IMR-90 (cell line): Measurements from ENCODE around the gene SIKE1. TPM values are rescaled to one million over a fixed set of nuclear protein-coding genes. Genes with fewer than 3 reads are reported as not detected.

Experiments
- ATAC-seq: fragments of 200-7000 bp; cut with Tn5 transposase; 2 replicates; pipeline ENCODE4 v1.9.1; 2020; ENCODE audit warnings: low read depth, mild to moderate bottlenecking, moderate library complexity
- BruUV-seq: library from RNA; stranded (reverse); fragments of 400-500 nt; replicated peaks from 2 replicates; lab custom pipeline; 2021; lab: Mats Ljungman, UMichigan
- CTCF ChIA-PET: fragments of 300-600 bp; formaldehyde crosslinking; extraction: SDS; loops from one replicate; lab custom pipeline; 2021; ENCODE audit warnings: antibody characterized with exemption; lab: Yijun Ruan, JAX
- POLR2A ChIA-PET: fragments of 300-600 bp; sonication (Branson Sonifier 250); formaldehyde crosslinking; loops from one replicate; lab custom pipeline; 2022; ENCODE audit warnings: antibody characterized with exemption; ENCODE audit not compliant: unreplicated experiment; lab: Charles Lee
- DNase-seq: peaks from one replicate; pipeline ENCODE4 v3.0.0; 2013
- H2AFZ ChIP-seq: replicated peaks from 2 replicates; pipeline ENCODE3; 2013; ENCODE audit warnings: low read length, mild to moderate bottlenecking; ENCODE audit not compliant: poor library complexity
- H2AK5ac ChIP-seq: 2 replicates; pipeline ENCODE4 v1.6.1; 2013; ENCODE audit warnings: low read depth, low read length, inconsistent platforms
- H2AK9ac ChIP-seq: replicated peaks from 2 replicates; pipeline ENCODE3; 2013; ENCODE audit warnings: mild to moderate bottlenecking, low read depth, low read length, moderate library complexity; ENCODE audit not compliant: poor library complexity
- H2BK120ac ChIP-seq: 2 replicates; pipeline ENCODE4 v1.6.1; 2013; ENCODE audit warnings: low read depth, low read length, inconsistent platforms
- H2BK15ac ChIP-seq: 3 replicates; pipeline ENCODE4 v1.6.1; 2013; ENCODE audit warnings: low read depth, low read length, inconsistent platforms
- H2BK20ac ChIP-seq: 2 replicates; pipeline ENCODE4 v1.6.1; 2013; ENCODE audit warnings: low read depth, mild to moderate bottlenecking, inconsistent platforms, low read length, moderate library complexity
- H2BK5ac ChIP-seq: 2 replicates; pipeline ENCODE4 v1.6.1; 2013; ENCODE audit warnings: mild to moderate bottlenecking, low read depth, low read length, inconsistent platforms; ENCODE audit not compliant: poor library complexity, severe bottlenecking
- H3K14ac ChIP-seq: replicated peaks from 2 replicates; pipeline ENCODE4 v1.6.1; 2013; ENCODE audit warnings: low read depth, low read length, inconsistent platforms
- H3K18ac ChIP-seq: 2 replicates; pipeline ENCODE4 v1.6.1; 2013; ENCODE audit warnings: low read depth, low read length, control low read depth
- H3K23ac ChIP-seq: 2 replicates; pipeline ENCODE4 v1.6.1; 2013; ENCODE audit warnings: low read depth, low read length, inconsistent platforms
- H3K27ac ChIP-seq: 2 replicates; pipeline ENCODE4 v1.5.1; 2013; ENCODE audit warnings: mild to moderate bottlenecking, control low read depth, low read length; ENCODE audit not compliant: insufficient read depth
- H3K27me3 ChIP-seq: 2 replicates; pipeline ENCODE4 v1.6.1; 2013; ENCODE audit warnings: low read length; ENCODE audit not compliant: control insufficient read depth, insufficient read depth
- H3K36me3 ChIP-seq: 2 replicates; pipeline ENCODE4 v1.6.1; 2013; ENCODE audit warnings: low read length, mixed read lengths; ENCODE audit not compliant: control insufficient read depth, insufficient read depth
- H3K4ac ChIP-seq: 2 replicates; pipeline ENCODE4 v1.6.1; 2013; ENCODE audit warnings: low read depth, low read length, inconsistent platforms
- H3K4me1 ChIP-seq: 2 replicates; pipeline ENCODE4 v1.6.1; 2013; ENCODE audit warnings: low read length, mixed read lengths; ENCODE audit not compliant: control insufficient read depth, insufficient read depth
- H3K4me2 ChIP-seq: 2 replicates; pipeline ENCODE4 v1.6.1; 2013; ENCODE audit warnings: low read depth, mild to moderate bottlenecking, control low read depth, low read length, moderate library complexity
- H3K4me3 ChIP-seq: 2 replicates; pipeline ENCODE4 v1.5.1; 2013; ENCODE audit warnings: low read depth, mild to moderate bottlenecking, control low read depth, low read length, moderate library complexity; ENCODE audit not compliant: insufficient read depth
- H3K56ac ChIP-seq: 2 replicates; pipeline ENCODE4 v1.6.1; 2013; ENCODE audit warnings: low read length, inconsistent platforms; ENCODE audit not compliant: insufficient read depth; ENCODE audit errors: extremely low read depth
- H3K79me1 ChIP-seq, 2 experiments: 2 replicates each; pipeline ENCODE4 v1.6.1; 2013; ENCODE audit warnings: low read length in 2 of 2, inconsistent platforms in 1 of 2, low read depth in 1 of 2
- H3K9ac ChIP-seq: 2 replicates; pipeline ENCODE4 v1.6.1; 2013; ENCODE audit warnings: low read depth, low read length, control low read depth
- H3K9me1 ChIP-seq: 2 replicates; pipeline ENCODE4 v1.6.1; 2013; ENCODE audit warnings: low read length, inconsistent platforms; ENCODE audit not compliant: insufficient read depth
- H3K9me3 ChIP-seq: 2 replicates; pipeline ENCODE4 v1.6.1; 2013; ENCODE audit warnings: low read length; ENCODE audit not compliant: control insufficient read depth, insufficient read depth
- H4K20me1 ChIP-seq: 2 replicates; pipeline ENCODE4 v1.6.1; 2013; ENCODE audit warnings: low read length, inconsistent platforms; ENCODE audit not compliant: insufficient read depth
- H4K5ac ChIP-seq: 2 replicates; pipeline ENCODE4 v1.6.1; 2013; ENCODE audit warnings: mild to moderate bottlenecking, low read depth, low read length, control low read depth
- H4K8ac ChIP-seq, 2 experiments: 2 replicates each; pipeline ENCODE4 v1.6.1; 2013; ENCODE audit warnings: low read depth in 2 of 2, low read length in 2 of 2, control low read depth in 1 of 2, inconsistent platforms in 1 of 2
- H4K91ac ChIP-seq: 2 replicates; pipeline ENCODE4 v1.6.1; 2013; ENCODE audit warnings: low read depth, low read length, inconsistent platforms; ENCODE audit not compliant: insufficient read depth
- BHLHE40 ChIP-seq: fragments of 150-350 bp; IDR thresholded peaks from 2 replicates; pipeline ENCODE4 v1.6.1; 2016; ENCODE audit warnings: mild to moderate bottlenecking, low read depth, low read length
- CEBPB ChIP-seq: IDR thresholded peaks from 2 replicates; pipeline ENCODE4 v1.6.1; 2012; ENCODE audit warnings: low read depth, low read length, improper control_type of control experiment
- CHD1 ChIP-seq: IDR thresholded peaks from 2 replicates; pipeline ENCODE4 v1.6.1; 2012; ENCODE audit warnings: low read depth, low read length, improper control_type of control experiment
- FOS ChIP-seq: fragments of 150-350 bp; IDR thresholded peaks from 2 replicates; pipeline ENCODE4 v1.6.1; 2016; ENCODE audit warnings: low read depth, low read length
- MAZ ChIP-seq: IDR thresholded peaks from 2 replicates; pipeline ENCODE4 v1.6.1; 2012; ENCODE audit warnings: low read depth, mild to moderate bottlenecking, low read length, improper control_type of control experiment, moderate library complexity, borderline replicate concordance
- MXI1 ChIP-seq: IDR thresholded peaks from 2 replicates; pipeline ENCODE4 v1.6.1; 2012; ENCODE audit warnings: low read depth, mild to moderate bottlenecking, low read length, moderate library complexity, borderline replicate concordance
- NFE2L2 ChIP-seq: fragments of 150-350 bp; IDR thresholded peaks from 2 replicates; pipeline ENCODE4 v1.6.1; 2016; ENCODE audit warnings: low read depth, mild to moderate bottlenecking, low read length
- POLR2A ChIP-seq: IDR thresholded peaks from 2 replicates; pipeline ENCODE4 v1.6.1; 2012; ENCODE audit warnings: mild to moderate bottlenecking, low read depth, low read length
- RAD21 ChIP-seq: IDR thresholded peaks from 2 replicates; pipeline ENCODE4 v1.6.1; 2012; ENCODE audit warnings: low read length, improper control_type of control experiment
- RCOR1 ChIP-seq: IDR thresholded peaks from 2 replicates; pipeline ENCODE4 v1.6.1; 2012; ENCODE audit warnings: mild to moderate bottlenecking, low read length, improper control_type of control experiment; ENCODE audit not compliant: insufficient replicate concordance
- RFX5 ChIP-seq: IDR thresholded peaks from 2 replicates; pipeline ENCODE4 v1.8.0; 2012; ENCODE audit warnings: low read depth, mild to moderate bottlenecking, low read length, moderate library complexity
- SMC3 ChIP-seq: fragments of 150-350 bp; IDR thresholded peaks from 2 replicates; pipeline ENCODE4 v1.6.1; 2016; ENCODE audit warnings: low read depth, mild to moderate bottlenecking, antibody characterized with exemption, low read length, moderate library complexity
- WGBS, 2 experiments: methylation state at CpG; one replicate each; pipeline versions ENCODE4 v1.1.5 to v1.1.7; 2013; ENCODE audit warnings: missing lambda C conversion rate in 2 of 2; ENCODE audit not compliant: insufficient read length in 1 of 2; ENCODE audit errors: extremely low coverage in 2 of 2; 5-methylcytosine and 5-hydroxymethylcytosine counted together
- dilution Hi-C: fragments of 300-500 bp; cut with HindIII; formaldehyde crosslinking; loops from one replicate; pipeline ENCODE4 v1.14.3; 2018; ENCODE audit warnings: low sequenced_read_pairs; ENCODE audit not compliant: unreplicated experiment
- in situ Hi-C: fragments of 300-500 bp; cut with MboI; formaldehyde crosslinking; loops from 3 replicates; pipeline ENCODE4 v1.14.3; 2019; ENCODE audit warnings: low sequenced_read_pairs, inconsistent platforms, mixed read lengths
- intact Hi-C: fragments of 100-400 bp; cut with micrococcal nuclease; formaldehyde crosslinking; loops from 2 replicates; pipeline ENCODE4 v1.10.0; 2022
- polyA plus RNA-seq, 3 experiments: library from polyadenylated mRNA; depleted of rRNA; stranded (reverse); fragments of >200 nt; gene quantifications; 2 replicates each; pipeline ENCODE4 v1.2.3, GENCODE V29; 2012; ENCODE audit warnings: low replicate concordance in 1 of 3
- total RNA-seq: library from RNA; depleted of rRNA; stranded (reverse); fragments of >200 nt; gene quantifications from 2 replicates; pipeline ENCODE4 v1.2.3, GENCODE V29; 2012
- TF ChIP-seq, protein P1 (sequence below): fragments of 150-350 bp; IDR thresholded peaks from 2 replicates; pipeline ENCODE4 v1.6.1; 2017; ENCODE audit warnings: mild to moderate bottlenecking, antibody characterized with exemption, low read length, low read depth
- TF ChIP-seq, protein P2 (sequence below): conservative IDR thresholded peaks from 2 replicates; pipeline ENCODE4 v1.5.1; 2012; ENCODE audit warnings: mild to moderate bottlenecking, low read depth, low read length, improper control_type of control experiment
- TF ChIP-seq, protein P3 (sequence below): fragments of 150-350 bp; IDR thresholded peaks from 2 replicates; pipeline ENCODE4 v1.6.1; 2016; ENCODE audit warnings: low read depth, mild to moderate bottlenecking, low read length, moderate library complexity, borderline replicate concordance

Gene SIKE1
- total and polyA plus RNA-seq, 2 of the 4 experiments (the other 2 are of a cell fraction), result 20.9 to 49.1 TPM

DNA sequence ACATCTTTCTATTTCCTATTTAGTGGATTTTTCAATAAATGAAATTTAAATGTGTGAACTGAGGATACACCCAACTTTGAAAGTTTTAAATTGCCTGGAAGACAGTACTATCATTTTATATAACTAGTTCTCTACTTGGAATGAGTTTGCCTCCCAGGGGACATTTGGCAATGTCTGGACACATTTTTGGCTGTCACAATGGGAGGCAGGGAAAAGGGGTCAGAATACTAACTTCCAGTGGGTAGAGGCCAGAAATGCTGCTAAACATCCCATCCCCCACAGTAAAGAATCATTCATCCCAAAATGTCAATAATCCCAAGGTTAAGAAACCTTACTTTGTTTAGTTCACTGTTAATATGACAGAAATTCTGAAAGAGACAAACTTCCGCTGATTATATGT is 50.7 kb downstream of the SIKE1 start:
- WGBS, 2 experiments, result no CpG with 5 or more reads among the region's 1 CpG
- H3K18ac ChIP-seq, result no peak overlapping the region
- ChIA-PET CTCF (no interaction called here), POLR2A (no interaction called here)
- no peak overlapping the region for H3K23ac ChIP-seq
- no peaks in the 10 kb centered on the region for H3K9me3 ChIP-seq
- in situ Hi-C loops (loop anchor here (25.0 kb wide), 1 partner anchor 583 kb away; no protein-coding TSS in a partner anchor), dilution Hi-C loops (no loop called here), intact Hi-C loops (loop anchor here (10.0 kb wide), 2 partner anchors 305 to 765 kb away; no protein-coding TSS in a partner anchor)
- no peak overlapping the region for H2BK20ac ChIP-seq
- H3K9ac ChIP-seq, result no peak overlapping the region
- no peak overlapping the region for H4K91ac ChIP-seq
- H4K8ac ChIP-seq, result no peak overlapping the region
- H2AK5ac ChIP-seq, result no peak overlapping the region
- H3K79me1 ChIP-seq, result peaks cover 19 to 31% of the 10 kb centered on the region in 2 experiments
- H3K27me3 ChIP-seq, result no peaks in the 10 kb centered on the region
- H3K4me1 ChIP-seq, result peaks cover 10% of the 10 kb centered on the region
- H3K9me1 ChIP-seq, result peaks cover 4% of the 10 kb centered on the region; the same call in 1 of the 2 replicates
- no peak overlapping the region for H2BK5ac ChIP-seq
- peaks cover 46% of the 10 kb centered on the region for H3K36me3 ChIP-seq
- no peak overlapping the region for H2AK9ac ChIP-seq
- peaks cover 9% of the 10 kb centered on the region; the same call in 1 of the 2 replicates for H4K20me1 ChIP-seq
- H2BK120ac ChIP-seq, result no peak overlapping the region
- H3K27ac ChIP-seq, result no peak overlapping the region
- no TSS peak for BruUV-seq
- H4K5ac ChIP-seq, result no peak overlapping the region
- DNase-seq, result no peak
- no peak overlapping the region for H3K14ac ChIP-seq
- H2BK15ac ChIP-seq, result no peak overlapping the region
- no peak for ATAC-seq
- TF ChIP-seq CHD1, result no peak
- no peak for TF ChIP-seq FOS
- TF ChIP-seq, protein P1, sequence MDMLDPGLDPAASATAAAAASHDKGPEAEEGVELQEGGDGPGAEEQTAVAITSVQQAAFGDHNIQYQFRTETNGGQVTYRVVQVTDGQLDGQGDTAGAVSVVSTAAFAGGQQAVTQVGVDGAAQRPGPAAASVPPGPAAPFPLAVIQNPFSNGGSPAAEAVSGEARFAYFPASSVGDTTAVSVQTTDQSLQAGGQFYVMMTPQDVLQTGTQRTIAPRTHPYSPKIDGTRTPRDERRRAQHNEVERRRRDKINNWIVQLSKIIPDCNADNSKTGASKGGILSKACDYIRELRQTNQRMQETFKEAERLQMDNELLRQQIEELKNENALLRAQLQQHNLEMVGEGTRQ, result no peak
- no peak for TF ChIP-seq SMC3
- no peak for TF ChIP-seq BHLHE40
- no peak for TF ChIP-seq NFE2L2
- no peak for TF ChIP-seq RFX5
- TF ChIP-seq MAZ, result no peak
- TF ChIP-seq MXI1, result no peak
- TF ChIP-seq RAD21, result no peak
- TF ChIP-seq, protein P2, sequence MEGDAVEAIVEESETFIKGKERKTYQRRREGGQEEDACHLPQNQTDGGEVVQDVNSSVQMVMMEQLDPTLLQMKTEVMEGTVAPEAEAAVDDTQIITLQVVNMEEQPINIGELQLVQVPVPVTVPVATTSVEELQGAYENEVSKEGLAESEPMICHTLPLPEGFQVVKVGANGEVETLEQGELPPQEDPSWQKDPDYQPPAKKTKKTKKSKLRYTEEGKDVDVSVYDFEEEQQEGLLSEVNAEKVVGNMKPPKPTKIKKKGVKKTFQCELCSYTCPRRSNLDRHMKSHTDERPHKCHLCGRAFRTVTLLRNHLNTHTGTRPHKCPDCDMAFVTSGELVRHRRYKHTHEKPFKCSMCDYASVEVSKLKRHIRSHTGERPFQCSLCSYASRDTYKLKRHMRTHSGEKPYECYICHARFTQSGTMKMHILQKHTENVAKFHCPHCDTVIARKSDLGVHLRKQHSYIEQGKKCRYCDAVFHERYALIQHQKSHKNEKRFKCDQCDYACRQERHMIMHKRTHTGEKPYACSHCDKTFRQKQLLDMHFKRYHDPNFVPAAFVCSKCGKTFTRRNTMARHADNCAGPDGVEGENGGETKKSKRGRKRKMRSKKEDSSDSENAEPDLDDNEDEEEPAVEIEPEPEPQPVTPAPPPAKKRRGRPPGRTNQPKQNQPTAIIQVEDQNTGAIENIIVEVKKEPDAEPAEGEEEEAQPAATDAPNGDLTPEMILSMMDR, result no peak
- no peak for TF ChIP-seq RCOR1
- TF ChIP-seq, protein P3, sequence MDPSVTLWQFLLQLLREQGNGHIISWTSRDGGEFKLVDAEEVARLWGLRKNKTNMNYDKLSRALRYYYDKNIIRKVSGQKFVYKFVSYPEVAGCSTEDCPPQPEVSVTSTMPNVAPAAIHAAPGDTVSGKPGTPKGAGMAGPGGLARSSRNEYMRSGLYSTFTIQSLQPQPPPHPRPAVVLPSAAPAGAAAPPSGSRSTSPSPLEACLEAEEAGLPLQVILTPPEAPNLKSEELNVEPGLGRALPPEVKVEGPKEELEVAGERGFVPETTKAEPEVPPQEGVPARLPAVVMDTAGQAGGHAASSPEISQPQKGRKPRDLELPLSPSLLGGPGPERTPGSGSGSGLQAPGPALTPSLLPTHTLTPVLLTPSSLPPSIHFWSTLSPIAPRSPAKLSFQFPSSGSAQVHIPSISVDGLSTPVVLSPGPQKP, result no peak
- TF ChIP-seq CEBPB, result no peak
- no peak for TF ChIP-seq POLR2A
- no peak overlapping the region for H3K4me2 ChIP-seq
- no peak overlapping the region for H3K4me3 ChIP-seq
- H3K4ac ChIP-seq, result no peak overlapping the region
- no peak overlapping the region for H2AFZ ChIP-seq
- no peak overlapping the region for H3K56ac ChIP-seq
